Uterus (tissue), 4 donors: ENCODE data around the gene HDAC7. TPM values are rescaled to one million over a fixed set of nuclear protein-coding genes. Genes with fewer than 3 reads are reported as not detected.
A peak's percentile ranks its signal among the peaks of the same experiment; 100 is the strongest.

Experiments used
- DNase-seq, 2 donors: peaks; one replicate each; pipeline ENCODE4 v3.0.0-alpha.2; 2019 to 2020
- H3K27ac ChIP-seq, 2 donors: fragments of 200-600 bp; sonication (generic); 1 replicate in 1 of 2; 2 replicates in 1 of 2; pipeline ENCODE4 v1.5.1; 2016 to 2018
- H3K27me3 ChIP-seq, 2 donors: fragments of 200-600 bp; sonication (generic); one replicate each; pipeline ENCODE4 v1.5.1; 2018 to 2019; ENCODE audit warnings: control low read depth in 1 of 2
- H3K36me3 ChIP-seq, 2 donors: fragments of 200-600 bp; sonication (generic); one replicate each; pipeline ENCODE4 v1.5.1; 2019; ENCODE audit warnings: control low read depth in 1 of 2
- H3K4me1 ChIP-seq, 2 donors: fragments of 200-600 bp; sonication (generic); one replicate each; pipeline ENCODE4 v1.5.1; 2018 to 2019; ENCODE audit warnings: control low read depth in 1 of 2
- H3K4me3 ChIP-seq, 2 donors: fragments of 200-600 bp; sonication (generic); 1 replicate in 1 of 2; 2 replicates in 1 of 2; pipeline ENCODE4 v1.5.1; 2018 to 2019; ENCODE audit warnings: mild to moderate bottlenecking in 1 of 2
- H3K9me3 ChIP-seq, 2 donors: fragments of 200-600 bp; sonication (generic); one replicate each; pipeline ENCODE4 v1.5.1; 2019; ENCODE audit warnings: control low read depth in 1 of 2
- POLR2A ChIP-seq, 2 donors: fragments of 450-650 bp; IDR thresholded peaks; one replicate each; pipeline ENCODE4 v1.6.1; 2016; ENCODE audit warnings: antibody characterized with exemption in 2 of 2, mild to moderate bottlenecking in 1 of 2, moderate library complexity in 1 of 2
- intact Hi-C: fragments of 100-400 bp; cut with DNase I; formaldehyde crosslinking; loops from one replicate; pipeline ENCODE4 v1.15.1; 2023; ENCODE audit warnings: low total_unique reads
- total RNA-seq, 4 donors: library from RNA; depleted of rRNA in 3 of 4; stranded (reverse); fragments of >200 nt in 3 of 4; gene quantifications; one replicate each; pipeline versions ENCODE4 v1.1.0 to v1.2.4, GENCODE V29; 2014 to 2023
- TF ChIP-seq, protein P1 (sequence below), 4 experiments: fragments of 200-600 bp in 2 of 4; fragments of 450-650 bp in 2 of 4; sonication (generic) in 2 of 4; IDR thresholded peaks; one replicate each; pipeline ENCODE4 v1.5.1; 2016 to 2019; ENCODE audit warnings: antibody characterized with exemption in 4 of 4, mild to moderate bottlenecking in 2 of 4, moderate library complexity in 1 of 4
- donor health status: DM: yes; HTN: yes; CAD: no.

HDAC7 gene
- total RNA-seq, 4 donors from 2014 or later = 33.0 to 191 (median 42.5) TPM

DNA sequence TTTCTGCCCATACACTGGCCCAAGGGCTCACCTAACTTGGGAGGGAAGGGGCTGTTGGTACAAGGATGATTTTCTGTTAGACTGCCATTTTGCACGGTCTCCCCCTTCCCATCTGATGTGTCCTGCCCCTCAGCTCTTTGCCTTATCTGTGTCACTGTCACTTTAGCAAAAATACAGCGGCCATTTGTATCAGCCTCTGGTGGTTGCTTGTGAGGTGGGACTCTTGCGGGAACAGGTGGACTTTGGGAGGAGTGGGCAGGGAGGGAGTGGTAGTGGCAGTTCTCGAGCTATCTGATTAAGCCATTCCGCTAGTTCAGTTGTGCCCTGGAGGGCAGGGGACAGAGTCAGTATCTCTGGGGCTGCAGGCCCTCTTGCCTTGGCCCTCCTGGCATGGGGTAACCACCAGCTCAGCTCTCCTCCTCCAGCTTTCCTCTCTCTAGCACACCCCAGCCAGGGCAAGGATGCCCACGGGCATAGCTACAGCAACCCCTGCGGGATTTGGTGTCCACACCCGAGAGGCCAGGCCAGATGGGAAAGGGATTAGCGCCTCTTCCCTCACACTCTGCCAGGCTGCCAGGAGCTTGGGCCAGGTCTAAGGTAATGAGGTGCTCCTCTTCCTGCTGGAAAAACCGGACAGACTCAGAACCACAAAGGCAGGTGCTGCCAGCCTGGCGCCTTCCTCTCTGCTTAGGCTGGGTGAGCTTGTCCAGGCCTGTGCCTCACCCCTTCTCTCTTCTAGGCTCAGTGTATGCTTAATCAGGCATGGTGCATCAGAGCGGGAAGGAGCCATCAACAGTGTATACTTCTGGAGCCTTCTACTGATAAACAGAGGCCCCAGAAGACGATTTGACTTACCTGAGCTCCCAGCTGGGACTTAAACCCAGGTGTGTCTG, 38.0 kb downstream of the HDAC7 start:
- Histone ChIP-seq H3K4me3 (no peak overlapping the region), H3K27ac (no peak overlapping the region), H3K27me3 (no peaks in the 10 kb centered on the region), H3K9me3 (no peaks in the 10 kb centered on the region), H3K4me1 (no peaks in the 10 kb centered on the region), H3K36me3 (no peaks in the 10 kb centered on the region)
- intact Hi-C loops = loop anchor here (10.0 kb wide), 1 partner anchor 53 kb away; no protein-coding TSS in a partner anchor
- DNase-seq = no peak
- TF ChIP-seq, protein P1, sequence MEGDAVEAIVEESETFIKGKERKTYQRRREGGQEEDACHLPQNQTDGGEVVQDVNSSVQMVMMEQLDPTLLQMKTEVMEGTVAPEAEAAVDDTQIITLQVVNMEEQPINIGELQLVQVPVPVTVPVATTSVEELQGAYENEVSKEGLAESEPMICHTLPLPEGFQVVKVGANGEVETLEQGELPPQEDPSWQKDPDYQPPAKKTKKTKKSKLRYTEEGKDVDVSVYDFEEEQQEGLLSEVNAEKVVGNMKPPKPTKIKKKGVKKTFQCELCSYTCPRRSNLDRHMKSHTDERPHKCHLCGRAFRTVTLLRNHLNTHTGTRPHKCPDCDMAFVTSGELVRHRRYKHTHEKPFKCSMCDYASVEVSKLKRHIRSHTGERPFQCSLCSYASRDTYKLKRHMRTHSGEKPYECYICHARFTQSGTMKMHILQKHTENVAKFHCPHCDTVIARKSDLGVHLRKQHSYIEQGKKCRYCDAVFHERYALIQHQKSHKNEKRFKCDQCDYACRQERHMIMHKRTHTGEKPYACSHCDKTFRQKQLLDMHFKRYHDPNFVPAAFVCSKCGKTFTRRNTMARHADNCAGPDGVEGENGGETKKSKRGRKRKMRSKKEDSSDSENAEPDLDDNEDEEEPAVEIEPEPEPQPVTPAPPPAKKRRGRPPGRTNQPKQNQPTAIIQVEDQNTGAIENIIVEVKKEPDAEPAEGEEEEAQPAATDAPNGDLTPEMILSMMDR (IDR thresholded peaks at IDR 0.05) = no peak
- no peak for TF ChIP-seq POLR2A (IDR thresholded peaks at IDR 0.05)

DNA sequence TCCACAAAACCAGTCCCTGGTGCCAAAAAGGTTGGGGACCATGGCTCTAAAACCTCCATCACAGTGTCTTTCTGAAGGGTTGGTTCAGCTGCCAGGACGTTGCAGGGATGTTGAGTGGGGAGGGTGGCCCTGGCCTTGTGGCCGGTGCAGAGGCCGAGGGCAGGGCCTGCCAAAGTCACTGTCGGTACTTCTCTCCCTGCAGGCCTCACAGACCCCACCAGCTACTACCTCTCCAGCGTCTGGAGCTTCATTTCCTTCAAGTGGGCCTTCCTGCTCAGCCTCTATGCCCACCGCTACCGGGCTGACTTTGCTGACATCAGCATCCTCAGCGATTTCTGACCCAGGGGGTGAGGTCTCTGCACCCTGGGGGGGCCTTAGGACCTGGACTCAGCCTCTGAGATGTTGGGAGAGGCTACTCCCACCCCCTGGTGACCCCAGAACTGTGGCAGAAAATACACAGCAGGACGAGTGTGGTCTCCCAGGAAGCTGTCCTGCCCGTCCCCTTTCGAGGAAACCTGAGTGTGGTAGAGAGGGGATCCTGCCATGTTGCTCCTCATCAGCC, 39.7 kb downstream of the HDAC7 start:
- no peaks in the 10 kb centered on the region for H3K4me1 ChIP-seq
- H3K27ac ChIP-seq = peak overlapping the region in 1 of 2 donors; percentile 28
- H3K27me3 ChIP-seq = no peaks in the 10 kb centered on the region
- H3K4me3 ChIP-seq = no peak overlapping the region
- intact Hi-C loops = loop anchor here (5.0 to 10.0 kb wide), 2 partner anchors 55 to 63 kb away; no protein-coding TSS in a partner anchor
- no peaks in the 10 kb centered on the region for H3K9me3 ChIP-seq
- DNase-seq = no peak
- no peak for TF ChIP-seq POLR2A (IDR thresholded peaks at IDR 0.05)
- TF ChIP-seq, protein P1 (IDR thresholded peaks at IDR 0.05) = no peak
- H3K36me3 ChIP-seq = no peaks in the 10 kb centered on the region

DNA sequence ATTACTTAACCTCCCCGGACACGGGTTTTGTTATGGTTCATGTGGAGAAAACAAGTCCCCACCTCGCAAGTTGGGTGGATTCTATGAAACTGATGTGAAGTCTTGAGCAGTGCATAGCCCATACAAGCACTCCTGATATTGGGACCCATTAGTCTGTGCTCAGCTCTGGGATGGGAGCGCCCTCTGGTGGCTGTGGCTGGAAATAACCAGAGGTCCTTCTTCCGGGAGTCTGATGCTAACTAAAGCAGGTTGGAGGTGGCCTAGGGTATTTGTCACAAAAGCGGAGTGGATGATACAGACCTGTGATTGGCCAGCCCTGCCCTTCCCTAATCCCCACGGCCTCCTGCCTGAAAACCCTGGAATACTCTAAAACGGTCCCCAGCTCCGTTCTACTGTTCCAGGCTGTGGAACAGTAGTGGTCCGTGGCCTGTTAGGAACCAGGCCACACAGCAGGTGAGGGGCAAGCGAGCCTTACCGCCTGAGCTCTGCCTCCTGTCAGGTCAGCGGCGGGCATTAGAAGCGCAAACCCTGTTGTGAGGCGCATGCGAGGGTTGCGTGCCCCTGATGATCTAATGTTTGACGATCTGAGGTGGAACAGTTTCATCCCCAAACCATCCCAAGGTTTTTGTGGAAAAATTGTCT, 40.3 kb downstream of the HDAC7 start:
- Histone ChIP-seq H3K36me3 (no peaks in the 10 kb centered on the region), H3K9me3 (no peaks in the 10 kb centered on the region), H3K4me3 (no peak overlapping the region), H3K4me1 (peaks cover 0 to 5% of the 10 kb centered on the region in 2 donors), H3K27me3 (no peaks in the 10 kb centered on the region), H3K27ac (peak overlapping the region in 1 of 2 donors; percentile 34)
- peak; percentile 91 for DNase-seq
- TF ChIP-seq, protein P1 (IDR thresholded peaks at IDR 0.05) = peak; percentile 94 to 96 (median 94)
- TF ChIP-seq POLR2A (IDR thresholded peaks at IDR 0.05) = no peak
- intact Hi-C loops = loop anchor here (5.0 kb wide), 1 partner anchor 62 kb away; no protein-coding TSS in a partner anchor

DNA sequence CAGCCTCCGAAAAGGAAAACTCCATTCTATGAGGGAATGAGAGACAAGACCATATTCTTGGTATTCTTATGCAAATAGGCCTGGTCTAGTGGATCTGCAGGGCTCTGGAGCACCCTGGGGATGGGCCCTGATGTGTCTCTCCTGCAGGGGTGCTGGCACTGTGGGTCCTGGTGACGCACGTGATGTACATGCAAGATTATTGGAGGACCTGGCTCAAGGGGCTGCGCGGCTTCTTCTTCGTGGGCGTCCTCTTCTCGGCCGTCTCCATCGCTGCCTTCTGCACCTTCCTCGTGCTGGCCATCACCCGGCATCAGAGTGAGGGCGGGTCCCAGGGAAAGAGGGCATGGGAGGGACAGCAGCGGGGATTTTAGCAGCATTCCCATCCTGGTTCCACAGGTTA, 40.8 kb downstream of the HDAC7 start:
- Histone ChIP-seq H3K9me3 (no peaks in the 10 kb centered on the region), H3K4me1 (peaks cover 0 to 5% of the 10 kb centered on the region in 2 donors), H3K27me3 (no peaks in the 10 kb centered on the region), H3K4me3 (no peak overlapping the region), H3K36me3 (no peaks in the 10 kb centered on the region), H3K27ac (peak overlapping the region in 1 of 2 donors; percentile 34)
- no peak for DNase-seq
- intact Hi-C loops = loop anchor here (5.0 kb wide), 1 partner anchor 62 kb away; no protein-coding TSS in a partner anchor
- TF ChIP-seq POLR2A (IDR thresholded peaks at IDR 0.05) = no peak
- TF ChIP-seq, protein P1 (IDR thresholded peaks at IDR 0.05) = no peak
